IgD-negative memory B cell (primary cell): ENCODE results near the gene RNU7-1. TPM values are rescaled to one million over a fixed set of nuclear protein-coding genes. Genes with fewer than 3 reads are reported as not detected.

ENCODE experiments used
- polyA plus RNA-seq: library from polyadenylated mRNA; unstranded; fragments of 300-500 nt; fragmentation: Illumina TruSeq; gene quantifications from one replicate; pipeline ENCODE4 v1.2.3, GENCODE V29; 2021

The RNU7-1 gene
- polyA plus RNA-seq, 1 donor from 2014 or later, result not detected

Other genes with a start within 250 kb of the RNU7-1 start
- gene PIANP, start 243.0 kb upstream of the RNU7-1 start, polyA plus RNA-seq, result not detected
- 36.8 TPM for gene COPS7A, start 219.8 kb upstream of the RNU7-1 start, polyA plus RNA-seq
- 152 TPM for gene MLF2, start 190.7 kb upstream of the RNU7-1 start, polyA plus RNA-seq
- 2.5 TPM for gene PTMS, start 177.5 kb upstream of the RNU7-1 start, polyA plus RNA-seq
- gene LAG3, start 171.3 kb upstream of the RNU7-1 start, polyA plus RNA-seq, result 0.88 TPM
- gene CD4, start 154.3 kb upstream of the RNU7-1 start, polyA plus RNA-seq, result 6.6 TPM
- not detected for gene GPR162, start 122.0 kb upstream of the RNU7-1 start, polyA plus RNA-seq
- gene P3H3, start 115.4 kb upstream of the RNU7-1 start, polyA plus RNA-seq, result not detected
- gene GNB3, start 102.9 kb upstream of the RNU7-1 start, polyA plus RNA-seq, result not detected
- 0.60 TPM for gene CDCA3, start 92.5 kb upstream of the RNU7-1 start, polyA plus RNA-seq
- 33.2 TPM for gene USP5, start 91.7 kb upstream of the RNU7-1 start, polyA plus RNA-seq
- 490 TPM for gene TPI1, start 76.3 kb upstream of the RNU7-1 start, polyA plus RNA-seq
- 10.6 TPM for gene SPSB2, start 70.5 kb upstream of the RNU7-1 start, polyA plus RNA-seq
- gene LRRC23, start 39.0 kb upstream of the RNU7-1 start, polyA plus RNA-seq, result 4.9 TPM
- gene ENO2, start 29.2 kb upstream of the RNU7-1 start, polyA plus RNA-seq, result 21.7 TPM
- 1.4 TPM for gene ATN1, start 15.9 kb upstream of the RNU7-1 start, polyA plus RNA-seq
- gene C12orf57, start 206 bp downstream of the RNU7-1 start, polyA plus RNA-seq, result 141 TPM
- 1,038 TPM for gene PTPN6, start 7.5 kb downstream of the RNU7-1 start, polyA plus RNA-seq
- gene PHB2, start 26.8 kb downstream of the RNU7-1 start, polyA plus RNA-seq, result 123 TPM
- gene EMG1, start 27.1 kb downstream of the RNU7-1 start, polyA plus RNA-seq, result 62.0 TPM
- gene LPCAT3, start 74.7 kb downstream of the RNU7-1 start, polyA plus RNA-seq, result 11.6 TPM
- gene C1S, start 116.9 kb downstream of the RNU7-1 start, polyA plus RNA-seq, result not detected
- not detected for gene C1R, start 148.6 kb downstream of the RNU7-1 start, polyA plus RNA-seq
- 8.2 TPM for gene C1RL, start 165.4 kb downstream of the RNU7-1 start, polyA plus RNA-seq
- gene RBP5, start 185.1 kb downstream of the RNU7-1 start, polyA plus RNA-seq, result not detected
- gene CLSTN3, start 186.6 kb downstream of the RNU7-1 start, polyA plus RNA-seq, result 2.9 TPM
- 18.2 TPM for gene PEX5, start 245.9 kb downstream of the RNU7-1 start, polyA plus RNA-seq